ENCODE results near the gene CNTNAP2. TPM values are rescaled to one million over a fixed set of nuclear protein-coding genes. Genes with fewer than 3 reads are reported as not detected.

The CNTNAP2 gene
- total RNA-seq, 1 donor from 2014 or later: 5.4 TPM

DNA sequence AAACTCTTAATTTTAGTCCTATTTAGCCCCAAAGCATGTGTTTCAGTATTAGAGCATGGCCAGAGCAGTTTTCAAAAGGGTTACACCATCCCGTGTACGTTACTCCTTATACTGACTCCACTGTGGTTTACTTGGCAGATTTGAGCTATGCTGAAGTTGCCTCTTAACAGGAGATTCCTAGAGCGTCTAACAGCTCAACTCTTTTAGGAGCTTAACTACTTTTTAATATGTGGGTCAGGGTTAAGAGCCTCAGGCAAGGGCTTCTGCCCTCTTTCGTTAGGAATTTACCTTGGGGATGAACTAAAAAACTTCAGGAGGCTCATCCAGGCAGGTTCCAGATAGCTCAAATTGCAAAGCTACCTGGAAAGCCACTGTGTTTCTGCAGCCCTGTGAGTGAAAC is 1799.2 kb downstream of the CNTNAP2 start:
- Mint-ChIP-seq H3K4me1 (ENCODE audit: unreplicated experiment) (no peaks in the 10 kb centered on the region), H3K4me3 (ENCODE audit: unreplicated experiment) (no peak overlapping the region), H3K27me3 (ENCODE audit: unreplicated experiment) (no peaks in the 10 kb centered on the region), H3K9me3 (ENCODE audit: unreplicated experiment) (peaks cover 4% of the 10 kb centered on the region), H3K27ac (ENCODE audit: unreplicated experiment) (no peak overlapping the region), H3K36me3 (ENCODE audit: low read depth, unreplicated experiment) (no peaks in the 10 kb centered on the region)
- no peak for DNase-seq (ENCODE audit: low spot score)
- TF ChIP-seq, protein P1, sequence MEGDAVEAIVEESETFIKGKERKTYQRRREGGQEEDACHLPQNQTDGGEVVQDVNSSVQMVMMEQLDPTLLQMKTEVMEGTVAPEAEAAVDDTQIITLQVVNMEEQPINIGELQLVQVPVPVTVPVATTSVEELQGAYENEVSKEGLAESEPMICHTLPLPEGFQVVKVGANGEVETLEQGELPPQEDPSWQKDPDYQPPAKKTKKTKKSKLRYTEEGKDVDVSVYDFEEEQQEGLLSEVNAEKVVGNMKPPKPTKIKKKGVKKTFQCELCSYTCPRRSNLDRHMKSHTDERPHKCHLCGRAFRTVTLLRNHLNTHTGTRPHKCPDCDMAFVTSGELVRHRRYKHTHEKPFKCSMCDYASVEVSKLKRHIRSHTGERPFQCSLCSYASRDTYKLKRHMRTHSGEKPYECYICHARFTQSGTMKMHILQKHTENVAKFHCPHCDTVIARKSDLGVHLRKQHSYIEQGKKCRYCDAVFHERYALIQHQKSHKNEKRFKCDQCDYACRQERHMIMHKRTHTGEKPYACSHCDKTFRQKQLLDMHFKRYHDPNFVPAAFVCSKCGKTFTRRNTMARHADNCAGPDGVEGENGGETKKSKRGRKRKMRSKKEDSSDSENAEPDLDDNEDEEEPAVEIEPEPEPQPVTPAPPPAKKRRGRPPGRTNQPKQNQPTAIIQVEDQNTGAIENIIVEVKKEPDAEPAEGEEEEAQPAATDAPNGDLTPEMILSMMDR (IDR thresholded peaks at IDR 0.05; ENCODE audit: unreplicated experiment): no peak

DNA sequence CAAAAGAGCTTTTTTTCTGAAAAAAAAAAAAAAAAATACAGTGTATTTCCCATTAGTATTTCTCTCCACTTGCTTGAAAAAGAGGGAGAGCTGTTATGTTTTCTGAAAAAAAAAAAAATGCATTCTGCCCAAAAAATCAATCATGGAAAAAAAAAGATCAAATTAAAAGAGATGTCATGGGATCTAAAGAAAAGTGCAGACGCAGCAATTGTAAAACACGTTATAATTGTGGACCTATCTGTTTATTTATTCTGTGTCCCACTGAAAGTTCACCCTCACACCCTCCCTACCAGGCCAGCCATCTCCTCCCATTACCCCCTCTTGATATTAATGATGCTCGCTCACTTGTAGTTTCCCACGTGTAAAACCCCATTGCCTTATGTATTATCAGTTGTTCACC is 1800.0 kb downstream of the CNTNAP2 start:
- no peak overlapping the region for H3K4me3 Mint-ChIP-seq (ENCODE audit: unreplicated experiment)
- no peak for DNase-seq (ENCODE audit: low spot score)
- no peaks in the 10 kb centered on the region for H3K4me1 Mint-ChIP-seq (ENCODE audit: unreplicated experiment)
- H3K36me3 Mint-ChIP-seq (ENCODE audit: low read depth, unreplicated experiment): no peaks in the 10 kb centered on the region
- no peak overlapping the region for H3K27ac Mint-ChIP-seq (ENCODE audit: unreplicated experiment)
- peaks cover 4% of the 10 kb centered on the region for H3K9me3 Mint-ChIP-seq (ENCODE audit: unreplicated experiment)
- no peaks in the 10 kb centered on the region for H3K27me3 Mint-ChIP-seq (ENCODE audit: unreplicated experiment)
- TF ChIP-seq, protein P1 (IDR thresholded peaks at IDR 0.05; ENCODE audit: unreplicated experiment): no peak

DNA sequence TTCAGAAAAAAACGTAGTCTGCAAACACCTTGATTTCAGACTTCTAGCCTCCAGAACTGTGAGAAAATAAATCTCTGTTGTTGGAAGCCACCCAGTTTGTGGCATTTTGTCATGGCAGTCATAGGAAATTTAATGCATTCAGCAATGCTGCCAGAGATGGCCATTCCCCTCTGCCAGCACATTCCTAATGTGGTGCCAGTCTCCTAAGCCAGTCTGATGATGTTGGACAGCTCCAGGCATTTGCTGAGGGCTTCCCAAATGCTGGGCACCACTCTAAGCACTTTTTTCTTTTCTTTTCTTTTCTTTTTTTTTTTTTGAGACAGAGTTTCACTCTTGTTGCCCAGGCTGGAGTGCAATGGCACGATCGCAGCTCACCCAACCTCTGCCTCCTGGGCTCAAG is 1807.2 kb downstream of the CNTNAP2 start:
- no peak for DNase-seq (ENCODE audit: low spot score)
- H3K9me3 Mint-ChIP-seq (ENCODE audit: unreplicated experiment): no peaks in the 10 kb centered on the region
- TF ChIP-seq, protein P1 (IDR thresholded peaks at IDR 0.05; ENCODE audit: unreplicated experiment): no peak
- no peaks in the 10 kb centered on the region for H3K4me1 Mint-ChIP-seq (ENCODE audit: unreplicated experiment)
- H3K27me3 Mint-ChIP-seq (ENCODE audit: unreplicated experiment): no peaks in the 10 kb centered on the region
- no peak overlapping the region for H3K27ac Mint-ChIP-seq (ENCODE audit: unreplicated experiment)
- H3K4me3 Mint-ChIP-seq (ENCODE audit: unreplicated experiment): no peak overlapping the region
- no peaks in the 10 kb centered on the region for H3K36me3 Mint-ChIP-seq (ENCODE audit: low read depth, unreplicated experiment)

DNA sequence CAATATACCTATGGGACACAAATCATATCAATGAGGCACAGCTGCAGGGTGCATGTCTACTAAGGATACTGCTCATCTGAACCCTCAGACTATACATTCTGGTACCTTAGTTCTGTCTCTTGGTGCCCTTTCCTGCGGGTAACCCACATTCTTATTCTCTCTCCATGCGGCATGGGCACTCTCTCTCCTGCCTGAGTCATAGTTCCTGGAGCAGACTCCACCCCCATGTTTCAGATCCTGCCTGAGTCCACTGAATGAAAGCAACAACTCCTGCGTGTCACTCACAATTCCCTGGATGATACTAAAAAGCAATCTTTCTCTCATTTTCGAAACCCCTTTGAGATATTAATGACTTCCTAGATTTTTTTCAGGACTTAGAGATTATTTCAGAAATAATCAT is 1820.8 kb downstream of the CNTNAP2 start:
- H3K4me1 Mint-ChIP-seq (ENCODE audit: unreplicated experiment): no peaks in the 10 kb centered on the region
- TF ChIP-seq, protein P1 (IDR thresholded peaks at IDR 0.05; ENCODE audit: unreplicated experiment): no peak
- peaks cover 4% of the 10 kb centered on the region for H3K9me3 Mint-ChIP-seq (ENCODE audit: unreplicated experiment)
- DNase-seq (ENCODE audit: low spot score): no peak
- no peak overlapping the region for H3K27ac Mint-ChIP-seq (ENCODE audit: unreplicated experiment)
- no peak overlapping the region for H3K4me3 Mint-ChIP-seq (ENCODE audit: unreplicated experiment)
- H3K36me3 Mint-ChIP-seq (ENCODE audit: low read depth, unreplicated experiment): peaks cover 3% of the 10 kb centered on the region
- H3K27me3 Mint-ChIP-seq (ENCODE audit: unreplicated experiment): peaks cover 3% of the 10 kb centered on the region

DNA sequence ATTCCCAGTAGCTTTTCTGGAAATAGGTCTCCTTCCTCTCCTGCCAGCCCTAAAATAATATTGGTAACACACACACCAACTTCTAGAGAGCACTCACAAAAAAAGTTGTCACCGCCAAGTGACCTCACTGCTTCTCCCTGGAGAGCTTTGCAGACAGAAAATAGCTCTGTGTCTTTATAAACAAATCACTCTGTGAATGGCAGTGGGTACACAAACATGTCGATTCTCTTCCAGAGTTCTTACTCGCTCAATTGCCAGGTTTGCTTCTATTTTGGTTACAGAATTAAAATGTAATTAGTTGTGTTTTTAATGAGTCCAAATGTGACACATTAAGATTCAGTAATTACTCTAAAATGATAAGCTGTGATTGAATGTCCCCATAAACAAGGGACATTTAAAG is 1824.8 kb downstream of the CNTNAP2 start:
- TF ChIP-seq, protein P1 (IDR thresholded peaks at IDR 0.05; ENCODE audit: unreplicated experiment): no peak
- no peak overlapping the region for H3K4me3 Mint-ChIP-seq (ENCODE audit: unreplicated experiment)
- H3K36me3 Mint-ChIP-seq (ENCODE audit: low read depth, unreplicated experiment): peaks cover 3% of the 10 kb centered on the region
- DNase-seq (ENCODE audit: low spot score): no peak
- H3K27me3 Mint-ChIP-seq (ENCODE audit: unreplicated experiment): peaks cover 3% of the 10 kb centered on the region
- H3K4me1 Mint-ChIP-seq (ENCODE audit: unreplicated experiment): no peaks in the 10 kb centered on the region
- no peak overlapping the region for H3K27ac Mint-ChIP-seq (ENCODE audit: unreplicated experiment)
- H3K9me3 Mint-ChIP-seq (ENCODE audit: unreplicated experiment): peaks cover 4% of the 10 kb centered on the region
